A673 (cell line): Measurements from ENCODE around the gene SLC2A13.

Experiments used
- EZH2 ChIP-seq: fragments of 200-600 bp; sonication (generic); IDR thresholded peaks from 2 replicates; pipeline ENCODE4 v1.6.1; 2017; ENCODE audit warnings: borderline replicate concordance, low read depth, mild to moderate bottlenecking, mixed read lengths, antibody characterized with exemption, low read length; ENCODE audit not compliant: poor library complexity, severe bottlenecking
- TF ChIP-seq, protein P1 (sequence below): fragments of 300-800, 200-600 bp; sonication (generic); conservative IDR thresholded peaks from 2 replicates; pipeline ENCODE4 v1.5.1; 2017; ENCODE audit warnings: low read depth, mild to moderate bottlenecking, antibody characterized with exemption, low read length, moderate library complexity, mixed read lengths

DNA sequence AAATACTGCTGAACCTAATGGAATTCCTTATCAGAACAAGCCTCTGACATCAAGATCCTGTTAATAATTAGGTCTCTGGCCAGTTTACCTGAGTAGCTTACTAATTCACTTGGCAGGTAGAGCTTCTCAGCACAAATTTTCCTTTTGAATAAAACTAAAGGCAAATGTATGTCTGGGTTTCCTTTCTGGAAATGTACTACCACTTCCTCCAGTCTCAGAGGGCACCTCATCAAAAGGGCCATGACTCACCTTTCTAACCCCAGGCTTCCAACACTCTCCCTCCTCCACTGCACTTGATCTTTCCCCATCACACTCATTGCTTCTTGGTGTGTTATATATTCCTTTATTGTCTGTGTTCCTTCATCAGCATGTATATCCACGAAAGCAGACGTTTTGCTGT lies 90.5 kb downstream of the SLC2A13 start:
- TF ChIP-seq, protein P1, sequence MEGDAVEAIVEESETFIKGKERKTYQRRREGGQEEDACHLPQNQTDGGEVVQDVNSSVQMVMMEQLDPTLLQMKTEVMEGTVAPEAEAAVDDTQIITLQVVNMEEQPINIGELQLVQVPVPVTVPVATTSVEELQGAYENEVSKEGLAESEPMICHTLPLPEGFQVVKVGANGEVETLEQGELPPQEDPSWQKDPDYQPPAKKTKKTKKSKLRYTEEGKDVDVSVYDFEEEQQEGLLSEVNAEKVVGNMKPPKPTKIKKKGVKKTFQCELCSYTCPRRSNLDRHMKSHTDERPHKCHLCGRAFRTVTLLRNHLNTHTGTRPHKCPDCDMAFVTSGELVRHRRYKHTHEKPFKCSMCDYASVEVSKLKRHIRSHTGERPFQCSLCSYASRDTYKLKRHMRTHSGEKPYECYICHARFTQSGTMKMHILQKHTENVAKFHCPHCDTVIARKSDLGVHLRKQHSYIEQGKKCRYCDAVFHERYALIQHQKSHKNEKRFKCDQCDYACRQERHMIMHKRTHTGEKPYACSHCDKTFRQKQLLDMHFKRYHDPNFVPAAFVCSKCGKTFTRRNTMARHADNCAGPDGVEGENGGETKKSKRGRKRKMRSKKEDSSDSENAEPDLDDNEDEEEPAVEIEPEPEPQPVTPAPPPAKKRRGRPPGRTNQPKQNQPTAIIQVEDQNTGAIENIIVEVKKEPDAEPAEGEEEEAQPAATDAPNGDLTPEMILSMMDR = no peak
- no peak for TF ChIP-seq EZH2
